HG02970 (cell line): ENCODE results near the gene ZNF12.

Source experiments
- ATAC-seq: cut with Tn5 transposase; IDR thresholded peaks from one replicate; pipeline ENCODE4 v1.9.1; 2021; ENCODE audit warnings: mild to moderate bottlenecking, moderate library complexity, moderate number of reproducible peaks; ENCODE audit not compliant: unreplicated experiment, low FRiP score

The ZNF12 gene

GRCh38 chr7:6648066-6648814 is 58.5 kb downstream of the ZNF12 start:
- no peak for ATAC-seq

DNA sequence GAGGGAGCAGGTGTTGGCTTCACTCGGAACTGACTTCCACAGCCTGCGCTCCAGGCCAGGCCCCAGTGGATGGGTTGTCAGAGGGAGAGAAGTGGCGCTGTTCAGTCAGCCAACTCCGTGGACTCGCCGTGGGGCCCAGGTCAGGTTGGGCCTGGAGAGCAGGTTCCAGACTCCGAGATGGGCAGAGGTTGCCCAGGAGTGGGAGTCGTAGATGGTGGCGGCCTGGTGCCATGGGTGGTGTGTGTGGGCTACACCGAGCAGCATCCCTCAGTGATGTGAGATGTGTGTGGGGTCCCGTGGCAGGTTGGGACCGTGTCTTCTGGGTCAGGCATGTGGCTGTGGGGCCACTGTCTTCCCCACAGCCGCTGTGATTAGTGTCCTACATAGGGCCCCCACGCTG is 59.2 kb downstream of the ZNF12 start:
- ATAC-seq: no peak

GRCh38 chr7:6647080-6647479 is 59.7 kb downstream of the ZNF12 start:
- ATAC-seq: no peak

DNA sequence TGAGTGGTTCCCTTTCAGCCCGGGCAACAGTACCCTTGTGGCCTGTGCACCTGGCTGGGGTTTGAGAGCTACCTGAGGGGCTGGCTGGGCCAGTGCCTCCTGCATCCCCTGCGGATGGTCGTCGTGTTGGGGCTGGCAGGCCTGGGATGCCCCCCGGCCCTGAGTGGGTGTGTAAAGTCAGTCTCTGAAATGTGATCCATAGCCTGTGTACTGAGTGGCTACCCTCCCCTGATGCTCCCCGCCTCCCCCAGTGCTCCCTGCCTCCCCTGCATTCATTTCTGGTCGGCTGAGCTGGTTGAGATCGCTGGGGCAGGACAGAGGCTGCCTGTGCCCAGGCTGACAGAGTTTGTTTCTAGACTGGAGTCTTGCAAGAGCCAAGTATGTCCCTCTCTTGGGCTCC is 60.3 kb downstream of the ZNF12 start:
- no peak for ATAC-seq

GRCh38 chr7:6644728-6645127 is 62.0 kb downstream of the ZNF12 start:
- ATAC-seq: no peak

DNA sequence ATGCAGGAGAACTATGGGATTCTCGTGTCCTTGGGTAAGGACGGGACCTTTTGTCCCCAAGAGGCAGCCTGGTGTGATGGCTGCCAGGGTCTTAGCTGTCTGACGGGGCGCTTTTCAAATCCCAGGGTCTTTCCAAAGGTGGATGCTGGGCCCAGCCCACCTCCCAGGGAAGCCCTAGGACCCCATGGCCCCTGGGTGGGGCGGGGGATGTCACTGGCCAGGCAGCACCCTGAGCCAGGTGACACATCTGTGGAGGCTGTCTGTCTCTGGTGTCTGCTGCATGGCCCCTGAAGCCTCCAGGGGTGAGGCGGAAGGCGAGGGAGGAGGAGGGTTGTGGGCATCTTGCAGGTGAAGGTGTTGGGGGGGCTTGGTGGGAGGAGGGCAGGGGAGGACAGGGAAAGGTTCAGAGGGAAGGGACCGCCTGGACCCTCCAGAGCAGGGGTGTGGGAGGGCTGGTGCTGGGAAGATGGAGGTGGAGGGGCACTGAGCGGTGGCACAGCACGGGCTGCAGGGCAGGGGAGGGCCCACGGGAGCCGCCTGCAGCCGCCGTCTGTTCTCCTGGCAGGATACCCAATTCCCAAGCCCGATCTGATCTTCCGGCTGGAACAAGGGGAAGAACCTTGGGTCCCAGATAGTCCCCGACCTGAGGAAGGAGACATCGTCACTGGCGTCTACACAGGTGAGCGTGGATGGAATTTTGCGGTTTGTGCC is 62.7 kb downstream of the ZNF12 start:
- no peak for ATAC-seq

DNA sequence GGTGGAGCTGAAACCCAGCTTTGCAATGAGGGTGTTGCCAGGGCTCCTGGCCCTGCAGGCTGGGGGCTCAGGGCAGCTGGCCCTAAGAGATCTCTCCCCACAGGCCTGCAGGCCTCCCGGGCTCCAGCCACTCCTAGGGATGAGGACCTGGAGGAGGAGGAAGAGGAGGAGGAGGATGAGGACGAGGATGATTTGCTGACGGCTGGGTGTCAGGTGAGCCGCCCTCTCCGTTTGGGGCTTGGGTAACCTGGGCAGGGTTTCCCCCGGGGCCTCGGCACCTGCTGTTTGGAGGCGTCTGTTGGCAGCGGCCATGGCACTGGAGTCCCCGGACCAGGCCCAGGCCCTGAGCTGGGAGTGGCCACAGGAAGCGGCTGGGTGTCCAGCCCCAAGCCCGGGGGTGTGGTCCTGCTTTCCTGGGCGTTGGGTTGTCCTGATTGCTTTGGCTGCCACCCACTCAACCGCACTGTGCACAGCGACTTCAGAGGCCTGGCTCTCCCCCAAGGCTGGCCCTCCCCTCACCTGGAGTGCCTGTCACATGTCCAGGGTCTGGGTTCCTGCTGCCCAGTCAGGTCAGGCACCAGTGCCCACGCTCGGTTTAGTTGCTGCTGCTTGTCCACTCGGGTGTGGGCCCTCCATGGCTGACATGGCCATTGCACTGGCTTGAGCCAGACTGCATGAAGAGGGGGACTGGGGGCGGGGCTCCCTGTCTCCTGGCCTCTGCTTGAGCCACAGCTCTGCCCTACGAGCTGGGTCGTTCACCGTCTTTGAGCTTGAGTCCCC is 63.7 kb downstream of the ZNF12 start:
- no peak for ATAC-seq

- ATAC-seq: no peak
Measured at GRCh38 chr7:6642239-6642839, 64.4 kb downstream of the ZNF12 start.

DNA sequence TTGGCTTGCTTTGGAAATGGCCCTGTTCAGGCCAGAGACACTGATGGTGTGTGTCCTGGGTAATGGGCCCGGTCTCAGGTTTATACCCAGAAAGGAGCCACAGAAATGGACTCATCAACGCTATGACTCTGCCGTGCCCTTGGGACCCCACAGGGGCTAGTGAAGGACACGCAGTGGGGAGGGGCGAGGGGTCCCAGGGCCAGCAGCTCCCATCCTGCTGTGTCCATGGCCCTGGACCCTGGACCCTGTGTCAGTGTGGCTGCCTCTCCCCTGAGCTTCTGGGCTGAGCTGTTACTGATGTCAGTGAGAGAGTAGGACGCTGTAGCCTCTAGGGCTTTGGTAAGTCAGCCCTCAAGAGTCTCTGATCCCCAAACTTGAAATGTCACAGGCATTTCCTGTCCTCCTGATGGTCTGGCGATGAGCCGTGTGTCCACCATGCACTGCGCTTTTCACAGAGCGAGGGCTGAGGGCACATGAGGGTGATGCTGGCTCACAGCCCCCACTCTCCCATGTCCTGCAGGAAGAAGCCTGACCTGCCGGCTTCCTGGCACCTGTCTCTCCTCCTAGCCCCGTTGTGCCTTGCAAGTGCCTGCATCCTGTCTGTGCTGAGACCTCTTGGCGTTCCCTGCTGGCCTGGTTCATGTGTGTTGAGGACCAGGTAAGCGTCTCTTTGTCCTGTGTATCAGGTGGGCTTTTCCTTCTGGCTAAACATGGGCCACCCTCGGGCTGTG is 65.3 kb downstream of the ZNF12 start:
- ATAC-seq: no peak

DNA sequence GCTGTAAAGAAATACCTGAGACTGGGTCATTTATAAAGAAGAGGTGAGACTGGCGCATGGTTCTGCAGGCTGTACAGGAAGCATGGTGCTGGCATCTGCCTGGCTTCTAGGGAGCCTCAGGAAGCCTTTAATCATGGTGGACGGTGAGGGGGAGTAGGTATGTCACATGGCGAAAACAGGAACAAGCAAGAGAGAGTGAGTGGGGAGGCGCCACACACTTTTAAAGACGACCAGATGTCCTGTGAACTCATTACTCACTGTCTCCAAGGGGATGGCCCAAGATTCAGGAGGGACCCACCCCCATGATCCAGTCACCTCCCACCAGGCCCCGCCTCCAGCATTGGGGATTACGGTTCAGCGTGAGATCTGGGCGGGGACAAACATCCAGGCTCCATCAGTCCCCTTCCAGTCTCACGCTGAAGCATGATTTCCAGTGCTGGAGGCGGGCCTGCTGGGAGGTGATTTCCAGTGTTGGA is 66.5 kb downstream of the ZNF12 start:
- ATAC-seq: no peak

- ATAC-seq: no peak
Measured at GRCh38 chr7:6639627-6640026, 67.1 kb downstream of the ZNF12 start.

DNA sequence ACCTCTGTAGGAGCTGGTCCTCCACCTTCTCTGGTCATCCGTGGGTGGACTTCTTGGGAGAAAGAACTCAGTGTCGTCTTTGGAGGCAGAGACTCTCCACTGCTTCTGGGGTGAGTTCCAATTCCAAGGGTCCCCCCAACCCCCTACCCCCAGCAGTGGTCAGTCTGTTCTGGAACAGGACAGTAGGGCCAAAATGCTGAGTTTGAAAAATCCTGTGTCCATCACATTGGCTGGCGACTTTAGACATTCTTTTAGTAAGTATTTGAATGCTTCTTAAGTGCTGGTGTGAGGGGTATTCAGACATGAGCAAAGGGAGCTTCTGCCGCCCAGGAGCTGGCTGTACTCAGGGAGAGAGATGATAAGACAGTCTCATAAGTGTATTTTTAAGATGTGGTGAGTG is 67.7 kb downstream of the ZNF12 start:
- ATAC-seq: no peak
